HepG2 (cell line): ENCODE measurements around the gene LIPA.

Experiments used
- AHR ChIP-seq: IDR thresholded peaks from 2 replicates; pipeline ENCODE4 v1.6.1; 2018; ENCODE audit warnings: missing genetic modification reagents, missing compliant biosample characterization
- ATF3 ChIP-seq: sonication (generic); formaldehyde crosslinking; IDR thresholded peaks from 2 replicates; pipeline ENCODE4 v1.4.0; 2020; ENCODE audit warnings: missing genetic modification reagents
- FOXA1 ChIP-seq, 2 experiments: fragments of 450-650 bp in 1 of 2; sonication (generic) in 1 of 2; formaldehyde crosslinking in 1 of 2; IDR thresholded peaks; 2 replicates each; pipeline versions ENCODE4 v1.4.0 to v1.6.1; 2016 to 2020; ENCODE audit warnings: missing genetic modification reagents in 1 of 2
- HMG20A ChIP-seq: IDR thresholded peaks from 2 replicates; pipeline ENCODE4 v1.6.1; 2016; ENCODE audit warnings: borderline replicate concordance
- POLR2A ChIP-seq, 2 experiments: IDR thresholded peaks; 2 replicates each; pipeline ENCODE4 v1.6.1; 2011; ENCODE audit warnings: low read depth in 2 of 2, low read length in 2 of 2, mild to moderate bottlenecking in 1 of 2, moderate library complexity in 1 of 2; ENCODE audit not compliant: insufficient read depth in 1 of 2
- RERE ChIP-seq: IDR thresholded peaks from 2 replicates; pipeline ENCODE4 v1.6.1; 2016; ENCODE audit warnings: low read depth, missing genetic modification reagents, missing compliant biosample characterization
- RFX1 ChIP-seq: fragments of 450-650 bp; IDR thresholded peaks from 2 replicates; pipeline ENCODE4 v1.6.1; 2017
- RXRA ChIP-seq: sonication (generic); formaldehyde crosslinking; IDR thresholded peaks from 2 replicates; pipeline ENCODE4 v1.5.1; 2020; ENCODE audit warnings: missing genetic modification reagents
- SETDB1 ChIP-seq: sonication (generic); formaldehyde crosslinking; IDR thresholded peaks from 2 replicates; pipeline ENCODE4 v1.5.1; 2020; ENCODE audit warnings: missing genetic modification reagents, mild to moderate bottlenecking, borderline replicate concordance
- SMARCC2 ChIP-seq: fragments of 450-650 bp; IDR thresholded peaks from 2 replicates; pipeline ENCODE4 v1.6.1; 2017; ENCODE audit warnings: antibody characterized with exemption, mild to moderate bottlenecking
- ZNF232 ChIP-seq: sonication (generic); formaldehyde crosslinking; IDR thresholded peaks from 2 replicates; pipeline ENCODE4 v1.4.0; 2020; ENCODE audit warnings: missing genetic modification reagents, borderline replicate concordance
- ZNF687 ChIP-seq: sonication (generic); formaldehyde crosslinking; IDR thresholded peaks from 2 replicates; pipeline ENCODE4 v1.5.1; 2020; ENCODE audit warnings: mild to moderate bottlenecking, missing genetic modification reagents, moderate library complexity

- TF ChIP-seq HMG20A (CRISPR knock-in tag) (no peak), ZNF232 (CRISPR knock-in tag) (no peak), AHR (CRISPR knock-in tag) (no peak), SMARCC2 (no peak), RXRA (CRISPR knock-in tag) (no peak), SETDB1 (CRISPR knock-in tag) (no peak), RFX1 (no peak), RERE (no peak), ATF3 (no peak), FOXA1 (IDR thresholded peaks at IDR 0.05) (no peak), FOXA1 (CRISPR knock-in tag; IDR thresholded peaks at IDR 0.05) (no peak), POLR2A (IDR thresholded peaks at IDR 0.05; ENCODE audit: insufficient read depth in 1 of 2, low read depth in 2 of 2, low read length in 2 of 2) (no peak), ZNF687 (CRISPR knock-in tag) (no peak)
Measured at GRCh38 chr10:89283025-89283935, 31.7 kb upstream of the LIPA start.
